GM18498 (cell line): ENCODE measurements around the gene PACS2.
"Not testable (repeated sequence)": the region's sequence is repeated elsewhere in the genome, so short reads cannot be mapped to it uniquely, and the experiment has no call there.

Experiments used
- ATAC-seq: cut with Tn5 transposase; IDR thresholded peaks from one replicate; pipeline ENCODE4 v1.9.1; 2021; ENCODE audit warnings: mild to moderate bottlenecking, moderate library complexity; ENCODE audit not compliant: unreplicated experiment

PACS2 gene

DNA sequence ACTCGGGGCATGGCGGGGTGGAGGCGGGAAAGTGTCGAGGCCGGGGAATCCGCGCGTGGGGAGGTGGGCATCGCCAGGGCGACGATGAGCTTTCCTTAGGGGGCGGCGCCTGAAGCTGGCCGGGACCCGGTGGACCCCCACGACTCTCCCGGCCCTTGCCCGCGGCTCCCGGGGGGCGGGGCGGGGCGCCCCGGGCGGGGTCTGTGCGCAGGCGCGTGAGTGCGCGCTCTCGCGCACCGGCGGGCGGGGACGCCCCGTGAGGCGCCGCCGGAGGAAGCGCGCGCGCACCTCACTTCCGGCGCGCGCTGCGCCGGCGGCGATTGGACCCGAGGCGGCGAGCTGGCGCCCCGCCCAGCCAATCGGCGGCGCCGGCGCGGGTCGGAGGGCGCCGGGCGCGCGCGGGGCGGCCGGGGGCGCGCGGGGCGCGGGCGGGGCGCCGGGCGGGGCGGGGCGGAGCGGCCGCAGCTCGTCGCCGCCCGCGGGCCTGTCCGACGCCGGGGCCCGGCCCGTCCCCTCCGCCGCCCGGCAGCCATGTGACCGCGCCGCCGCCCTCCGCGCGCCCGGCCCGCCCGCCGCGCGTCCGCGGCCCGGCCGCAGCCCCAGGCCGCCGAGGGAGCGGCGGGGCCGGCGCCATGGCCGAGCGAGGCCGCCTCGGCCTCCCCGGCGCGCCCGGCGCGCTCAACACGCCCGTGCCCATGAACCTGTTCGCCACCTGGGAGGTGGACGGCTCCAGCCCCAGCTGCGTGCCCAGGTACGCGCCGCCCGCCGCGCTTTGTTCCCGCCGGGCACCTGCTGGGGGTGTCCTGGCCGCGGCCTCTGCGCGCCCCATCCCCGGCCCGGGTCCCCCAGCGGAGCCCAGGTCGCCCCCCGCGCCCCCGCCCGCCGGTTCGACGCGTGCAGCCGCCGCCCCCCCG is at the start of gene PACS2:
TSS of gene PACS2 (plus strand) at position 462 of the 914 bp plus-strand sequence. CDS start at position 633, 171 bp downstream.
- ATAC-seq = peak; percentile 78

DNA sequence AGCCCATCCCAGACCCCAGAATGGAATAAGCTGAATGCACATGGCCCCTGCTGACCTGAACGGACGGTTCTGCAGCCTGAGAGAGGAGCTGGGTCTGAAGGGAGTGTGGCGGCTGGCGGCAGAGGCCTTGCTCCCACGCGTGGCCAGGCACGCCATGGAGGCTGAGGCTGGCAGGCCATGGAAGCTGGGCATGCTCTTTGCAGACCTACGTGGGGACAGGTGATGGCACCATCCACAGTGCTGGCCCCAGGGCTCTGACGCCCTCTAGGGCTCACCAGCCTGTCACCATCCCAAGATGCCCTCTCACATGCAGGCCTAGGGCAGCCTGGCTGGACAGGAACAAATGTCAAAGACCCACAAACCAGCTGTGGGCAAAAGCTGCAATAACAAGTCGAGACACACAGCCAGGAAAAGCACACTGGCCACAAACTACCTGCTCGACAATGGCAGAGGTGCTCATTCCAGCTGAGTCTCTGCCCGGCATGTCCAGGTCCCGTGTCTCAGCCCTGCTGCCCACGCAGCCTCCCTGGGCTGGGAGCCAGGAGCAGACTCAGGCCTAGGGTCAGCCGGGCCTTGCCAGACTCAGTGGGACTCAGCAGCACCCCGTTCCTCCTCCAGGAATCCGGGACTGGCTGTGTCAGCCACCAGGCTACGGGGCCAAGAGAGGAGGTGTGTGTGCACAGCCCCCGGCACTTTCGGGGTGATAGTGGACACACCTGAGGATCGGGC is 46.6 kb upstream of the PACS2 start:
- no peak for ATAC-seq

DNA sequence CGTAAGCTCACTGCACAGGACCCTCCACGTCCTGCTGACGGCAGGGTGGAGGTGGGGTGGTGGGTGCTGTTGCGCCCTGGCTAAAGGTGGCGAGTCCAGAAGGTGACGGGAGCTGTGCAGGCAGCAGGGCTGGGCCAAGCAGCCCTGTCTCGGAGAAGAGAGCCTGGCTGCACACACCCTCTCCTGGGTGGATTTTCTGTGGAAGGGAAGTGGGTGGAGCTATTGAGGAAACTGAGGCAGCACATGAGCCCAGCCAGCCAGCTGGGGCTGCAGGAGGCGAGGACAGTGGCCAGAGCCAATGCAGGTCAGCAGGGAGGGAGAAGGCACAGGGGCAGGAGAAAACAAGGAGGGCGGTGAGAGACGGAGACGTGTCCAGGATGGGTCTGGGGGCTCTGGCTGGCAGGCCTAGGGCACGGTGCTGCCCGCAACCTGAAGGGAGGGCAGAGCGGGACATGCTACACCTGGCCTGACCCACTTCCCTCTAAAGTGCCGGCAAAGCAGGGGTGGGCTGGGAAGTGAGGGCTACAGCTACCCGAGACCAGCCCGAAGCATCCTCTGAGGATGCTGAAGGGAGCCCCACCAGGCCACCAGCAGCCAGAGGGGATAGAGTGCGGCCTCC is 45.7 kb upstream of the PACS2 start:
- no peak for ATAC-seq

GRCh38 chr14:105269405-105269804 is 45.1 kb upstream of the PACS2 start:
- ATAC-seq = no peak

GRCh38 chr14:105271224-105271890 is 43.2 kb upstream of the PACS2 start:
- no peak for ATAC-seq

GRCh38 chr14:105272623-105273022 is 41.9 kb upstream of the PACS2 start:
- no peak for ATAC-seq

GRCh38 chr14:105273062-105273461 is 41.5 kb upstream of the PACS2 start:
- no peak for ATAC-seq

GRCh38 chr14:105274637-105275036 is 39.9 kb upstream of the PACS2 start:
- no peak for ATAC-seq

DNA sequence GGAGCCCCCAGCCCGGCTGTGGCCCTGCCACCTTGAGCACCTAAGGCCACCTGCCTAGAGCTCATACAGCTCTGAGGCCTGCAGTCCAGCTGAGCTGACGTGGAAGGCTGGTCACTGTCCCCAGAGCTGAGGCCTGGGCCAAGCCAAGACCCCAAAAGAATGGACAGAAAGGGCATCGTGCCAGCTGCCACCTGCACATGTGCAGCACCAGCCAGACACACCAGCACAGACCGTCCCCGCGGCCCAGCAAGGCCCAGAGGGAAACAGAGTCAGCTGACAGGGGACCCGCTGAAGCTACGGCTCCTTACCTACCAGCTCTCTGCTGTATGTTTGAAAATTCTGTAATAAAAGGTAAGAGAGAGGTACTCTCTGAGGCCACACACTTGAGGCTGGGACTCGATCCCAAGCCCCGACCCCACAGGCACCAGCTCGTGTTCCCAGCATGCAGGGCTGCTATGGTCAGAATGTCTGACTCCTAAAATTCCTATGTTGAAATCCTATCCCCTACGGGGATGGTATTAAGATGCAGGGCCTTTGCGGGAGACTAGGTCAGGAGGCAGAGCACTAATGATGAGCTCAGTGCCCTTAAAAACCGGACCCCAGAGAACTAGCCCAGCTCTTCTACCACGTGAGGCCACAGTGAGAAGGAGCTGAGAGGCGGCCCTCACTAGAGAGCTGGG is 39.1 kb upstream of the PACS2 start:
- ATAC-seq = no peak

DNA sequence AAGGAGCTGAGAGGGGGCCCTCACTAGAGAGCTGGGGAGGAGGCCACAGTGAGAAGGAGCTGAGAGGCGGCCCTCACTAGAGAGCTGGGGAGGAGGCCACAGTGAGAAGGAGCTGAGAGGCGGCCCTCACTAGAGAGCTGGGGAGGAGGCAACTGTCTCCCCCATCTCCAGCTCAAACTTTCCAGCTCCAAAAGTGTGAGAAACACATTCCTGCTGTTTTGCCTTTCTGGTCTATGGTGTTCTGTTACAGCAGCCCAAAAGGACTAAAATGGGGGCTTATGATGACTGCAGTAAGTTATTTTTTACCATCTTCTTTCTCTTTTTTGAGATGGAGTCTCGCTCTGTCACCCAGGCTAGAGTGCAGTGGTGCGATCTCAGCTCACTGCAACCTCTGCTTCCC is 37.1 kb upstream of the PACS2 start:
- ATAC-seq = not testable (repeated sequence)

- no peak for ATAC-seq
Observed at GRCh38 chr14:105279642-105280361, 34.7 kb upstream of the PACS2 start.

DNA sequence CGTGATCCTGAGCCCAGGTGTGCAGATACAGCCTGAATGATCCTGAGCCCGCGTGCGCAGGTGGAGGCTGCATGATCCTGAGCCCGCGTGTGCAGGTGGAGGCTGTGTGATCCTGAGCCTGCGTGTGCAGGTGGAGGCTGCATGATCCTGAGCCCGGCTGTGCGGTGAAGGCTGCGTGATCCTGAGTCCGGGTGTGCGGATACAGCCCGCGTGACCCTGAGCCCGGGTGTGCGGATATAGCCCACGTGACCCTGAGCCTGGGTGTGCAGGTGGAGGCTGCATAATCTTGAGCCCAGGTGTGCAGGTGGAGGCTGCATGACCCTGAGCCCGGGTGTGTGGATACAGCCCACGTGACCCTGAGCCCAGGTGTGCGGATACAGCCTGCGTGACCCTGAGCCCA is 34.0 kb upstream of the PACS2 start:
- no peak for ATAC-seq

GRCh38 chr14:105281371-105282097 is 33.0 kb upstream of the PACS2 start:
- ATAC-seq = no peak

DNA sequence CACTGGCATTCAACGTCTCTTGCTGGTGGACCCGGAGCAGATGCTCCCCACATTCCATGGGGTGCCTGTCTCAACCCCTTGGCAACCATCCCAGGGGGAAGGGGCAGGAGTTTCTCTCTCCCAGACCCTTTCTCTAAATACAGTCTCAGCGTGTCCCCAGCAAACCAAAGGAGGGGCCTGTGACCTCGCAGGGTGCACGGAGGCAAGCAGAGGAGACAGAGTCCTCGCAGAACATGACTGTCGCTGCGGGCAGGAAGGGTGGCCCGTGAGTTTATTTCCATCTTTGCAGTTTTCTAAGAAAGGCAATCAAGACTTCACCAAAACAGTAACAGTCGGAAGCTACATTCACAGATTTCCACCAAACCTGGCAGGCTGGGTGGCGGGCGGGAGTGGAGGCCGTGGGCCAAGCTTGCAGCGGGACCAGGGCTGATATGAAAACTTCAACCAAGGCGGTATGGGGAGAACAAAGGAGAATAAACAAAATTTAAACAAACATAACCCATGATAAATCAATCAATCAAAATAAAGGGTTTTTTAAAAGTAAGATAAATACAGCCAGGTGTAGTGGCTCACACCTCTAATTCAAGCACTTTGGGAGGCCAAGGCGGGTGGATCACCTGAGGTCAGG is 32.3 kb upstream of the PACS2 start:
- ATAC-seq = no peak

DNA sequence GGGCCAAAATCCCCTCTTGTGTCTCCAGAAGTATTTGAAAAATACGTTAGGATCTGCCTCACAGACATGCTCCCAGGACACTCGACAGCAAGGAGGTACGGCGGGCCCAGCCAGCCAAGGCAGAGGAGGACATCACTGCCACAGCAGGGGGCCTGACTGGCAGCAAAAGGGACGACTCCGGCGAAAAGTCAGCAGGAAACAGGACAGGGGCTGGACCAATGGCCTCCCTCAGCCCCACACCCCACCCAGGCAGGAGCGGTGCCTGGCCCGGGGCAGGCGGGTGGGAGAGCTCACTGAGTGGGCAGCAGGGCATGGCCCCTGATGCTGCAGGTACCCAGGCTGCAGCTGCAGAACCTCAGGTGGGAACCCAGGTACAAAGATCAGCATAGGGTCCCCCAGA is 31.5 kb upstream of the PACS2 start:
- ATAC-seq = no peak

- ATAC-seq = no peak
Observed at GRCh38 chr14:105283899-105284298, 30.6 kb upstream of the PACS2 start.

DNA sequence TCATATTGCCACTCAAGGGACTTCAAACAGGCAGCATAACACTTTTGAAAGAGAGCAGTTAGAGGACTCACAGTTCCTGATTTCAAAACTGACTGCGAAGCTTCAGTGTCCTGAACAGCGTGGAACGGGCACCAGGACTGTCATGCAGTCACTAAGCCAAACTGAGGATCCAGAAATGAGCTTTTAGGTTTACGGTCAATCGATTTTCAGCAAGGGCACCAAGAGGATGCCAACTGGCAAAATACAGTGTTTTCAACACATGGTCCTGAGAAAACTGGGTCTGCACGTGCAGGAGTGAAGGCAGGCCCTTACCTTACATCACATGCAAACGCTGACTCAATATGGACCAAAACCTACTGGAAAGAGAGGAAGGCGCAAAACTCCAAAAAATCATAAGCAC is 29.4 kb upstream of the PACS2 start:
- ATAC-seq = no peak

DNA sequence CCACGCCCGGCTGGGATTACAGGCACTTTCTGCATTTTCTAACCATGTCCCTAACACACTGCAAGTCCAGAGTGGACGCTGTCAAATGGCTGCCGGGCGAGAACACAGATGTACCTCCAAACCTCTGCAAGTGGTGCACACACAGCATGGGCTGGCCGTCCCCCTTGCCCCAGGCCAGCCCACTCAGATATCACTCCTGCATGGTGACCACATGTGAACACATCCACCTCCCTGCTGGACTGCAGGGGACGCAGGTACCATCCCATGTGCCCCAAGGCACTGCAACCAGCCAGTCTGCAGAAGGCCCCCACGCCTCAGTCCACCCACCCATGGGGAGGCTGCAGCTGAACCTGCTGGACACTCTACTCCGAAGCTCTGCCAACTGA is 27.8 kb upstream of the PACS2 start:
- no peak for ATAC-seq
